Left lung (tissue), 10 donors: Measurements from ENCODE around the gene PRDM7. TPM values are rescaled to one million over a fixed set of nuclear protein-coding genes. Genes with fewer than 3 reads are reported as not detected.

ENCODE experiments used
- ATAC-seq: fragments of 200-7000 bp; cut with Tn5 transposase; one replicate; pipeline ENCODE4 v1.9.1; 2020; ENCODE audit warnings: moderate library complexity
- DNase-seq, 4 donors: peaks; one replicate each; pipeline ENCODE4 v3.0.0-alpha.2; 2013 to 2020
- H3K27ac ChIP-seq, 2 donors: fragments of 200-600 bp; sonication (generic) in 1 of 2; one replicate each; pipeline versions ENCODE4 v1.5.0 to v1.8.0; 2020 to 2021
- H3K27me3 ChIP-seq, 2 donors: fragments of 200-600 bp; sonication (generic) in 1 of 2; one replicate each; pipeline versions ENCODE4 v1.5.0 to v1.8.0; 2020 to 2021
- H3K36me3 ChIP-seq, 2 donors: fragments of 200-600 bp; sonication (generic) in 1 of 2; one replicate each; pipeline versions ENCODE4 v1.5.0 to v1.8.0; 2020 to 2021
- H3K4me1 ChIP-seq, 2 donors: fragments of 200-600 bp; one replicate each; pipeline ENCODE4 v1.8.0; 2021
- H3K4me3 ChIP-seq, 2 donors: fragments of 200-600 bp; sonication (generic) in 1 of 2; one replicate each; pipeline versions ENCODE4 v1.5.0 to v1.8.0; 2020 to 2021; ENCODE audit warnings: mild to moderate bottlenecking in 1 of 2
- H3K9me3 ChIP-seq, 2 donors: fragments of 200-600 bp; sonication (generic) in 1 of 2; one replicate each; pipeline versions ENCODE4 v1.5.0 to v1.8.0; 2020 to 2021
- CTCF ChIP-seq, 2 donors: fragments of 200-600 bp; sonication (generic) in 1 of 2; IDR thresholded peaks; one replicate each; pipeline versions ENCODE4 v1.5.0 to v1.8.0; 2021; ENCODE audit warnings: antibody characterized with exemption in 2 of 2
- intact Hi-C, 2 donors: fragments of 100-400 bp; cut with DNase I; formaldehyde crosslinking; loops; one replicate each; pipeline versions ENCODE4 v1.11.2 to v1.14.2; 2022
- polyA plus RNA-seq, 6 donors: library from polyadenylated mRNA; unstranded; fragments of 120-200 nt; gene quantifications; one replicate each; pipeline ENCODE4 v1.2.1, GENCODE V29; 2013; ENCODE audit not compliant: insufficient read length in 6 of 6
- total RNA-seq, 2 donors: library from RNA; stranded (reverse); fragmentation: NEBNext Ultra II Directional; extraction: Animal tissue kit (Norgen Biotek cat#: 25700); gene quantifications; one replicate each; pipeline ENCODE4 v1.2.1, GENCODE V29; 2021
- donor health status: DM: no; HTN: yes; CAD: no.
- donor health status: DM: no; HTN: no; CAD: no.

PRDM7 gene
- total and polyA plus RNA-seq, 8 donors = 0.45 to 1.1 (median 0.83) TPM; not detected in 2

DNA sequence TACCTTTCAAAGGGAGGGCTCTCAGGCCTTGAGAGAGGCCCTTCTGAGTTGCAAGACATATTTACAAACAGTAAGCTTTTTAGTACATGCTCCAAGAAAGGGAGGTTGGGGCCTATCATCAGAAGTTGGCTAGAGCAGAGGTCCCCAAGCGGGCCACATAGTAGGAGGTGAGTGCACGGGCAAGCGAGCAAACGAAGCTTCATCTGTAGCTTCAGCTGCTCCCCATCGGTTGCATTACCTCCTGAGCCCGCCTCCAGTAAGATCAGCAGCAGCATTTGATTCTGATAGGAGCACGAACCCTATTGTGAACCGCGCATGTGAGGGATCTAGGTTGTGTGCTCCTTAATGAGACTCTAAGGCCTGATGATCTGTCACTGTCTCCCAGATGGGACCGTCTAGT, 26.2 kb downstream of the PRDM7 start:
- Histone ChIP-seq H3K27ac (no peak overlapping the region), H3K27me3 (peaks cover 0 to 25% of the 10 kb centered on the region in 2 donors), H3K36me3 (no peaks in the 10 kb centered on the region), H3K4me1 (peaks cover 12 to 13% of the 10 kb centered on the region in 2 donors), H3K9me3 (peaks cover 0 to 14% of the 10 kb centered on the region in 2 donors), H3K4me3 (no peak overlapping the region)
- intact Hi-C loops = no loop called here
- no peak for TF ChIP-seq CTCF (IDR thresholded peaks at IDR 0.05)
- ATAC-seq (no peak), DNase-seq (no peak)

- Histone ChIP-seq H3K4me3 (no peak overlapping the region), H3K27me3 (peaks cover 0 to 25% of the 10 kb centered on the region in 2 donors), H3K9me3 (peaks cover 0 to 4% of the 10 kb centered on the region in 2 donors), H3K36me3 (no peaks in the 10 kb centered on the region), H3K4me1 (peaks cover 12 to 13% of the 10 kb centered on the region in 2 donors), H3K27ac (no peak overlapping the region)
- ATAC-seq (no peak), DNase-seq (no peak)
- TF ChIP-seq CTCF (IDR thresholded peaks at IDR 0.05) = no peak
- intact Hi-C loops = no loop called here
Measured at GRCh38 chr16:90048737-90049330, 28.3 kb downstream of the PRDM7 start.

- H3K27ac ChIP-seq = no peak overlapping the region
- intact Hi-C loops = no loop called here
- H3K4me3 ChIP-seq = no peak overlapping the region
- H3K36me3 ChIP-seq = peaks cover 0 to 5% of the 10 kb centered on the region in 2 donors
- peaks cover 12 to 13% of the 10 kb centered on the region in 2 donors for H3K4me1 ChIP-seq
- no peaks in the 10 kb centered on the region for H3K9me3 ChIP-seq
- H3K27me3 ChIP-seq = peaks cover 0 to 25% of the 10 kb centered on the region in 2 donors
- no peak for TF ChIP-seq CTCF (IDR thresholded peaks at IDR 0.05)
- ATAC-seq (no peak), DNase-seq (no peak)
Measured at GRCh38 chr16:90048347-90048722, 28.8 kb downstream of the PRDM7 start.

GRCh38 chr16:90047714-90048346, 29.3 kb downstream of the PRDM7 start:
- no peak overlapping the region for H3K27ac ChIP-seq
- no peak for TF ChIP-seq CTCF (IDR thresholded peaks at IDR 0.05)
- intact Hi-C loops = no loop called here
- DNase-seq (no peak), ATAC-seq (peak; percentile 34)
- H3K4me1 ChIP-seq = peaks cover 12 to 13% of the 10 kb centered on the region in 2 donors
- no peaks in the 10 kb centered on the region for H3K9me3 ChIP-seq
- H3K27me3 ChIP-seq = peaks cover 0 to 25% of the 10 kb centered on the region in 2 donors
- peak overlapping the region; percentile 33 to 43 for H3K4me3 ChIP-seq
- peaks cover 0 to 10% of the 10 kb centered on the region in 2 donors for H3K36me3 ChIP-seq

GRCh38 chr16:90046971-90047713, 30.0 kb downstream of the PRDM7 start:
- H3K4me3 ChIP-seq = peak overlapping the region; percentile 33 to 43
- no peak overlapping the region for H3K27ac ChIP-seq
- peak; percentile 77 for ATAC-seq
- intact Hi-C loops = no loop called here
- peak; percentile 14 to 85 (median 78) for DNase-seq
- no peak for TF ChIP-seq CTCF (IDR thresholded peaks at IDR 0.05)
- peaks cover 12 to 13% of the 10 kb centered on the region in 2 donors for H3K4me1 ChIP-seq
- H3K27me3 ChIP-seq = peaks cover 0 to 25% of the 10 kb centered on the region in 2 donors
- H3K9me3 ChIP-seq = no peaks in the 10 kb centered on the region
- peaks cover 0 to 17% of the 10 kb centered on the region in 2 donors for H3K36me3 ChIP-seq
